Measurements from ENCODE around the gene PGAP3. TPM values are rescaled to one million over a fixed set of nuclear protein-coding genes. Genes with fewer than 3 reads are reported as not detected.
"Not testable (repeated sequence)": the region's sequence is repeated elsewhere in the genome, so short reads cannot be mapped to it uniquely, and the experiment has no call there.

The PGAP3 gene
- total RNA-seq, 2 experiments from 2014 or later: 18.3 to 23.9 TPM

- Mint-ChIP-seq H3K27ac (no peak overlapping the region), H3K27me3 (no peaks in the 10 kb centered on the region), H3K9me3 (no peaks in the 10 kb centered on the region), H3K4me1 (no peaks in the 10 kb centered on the region), H3K4me3 (no peak overlapping the region), H3K36me3 (no peaks in the 10 kb centered on the region)
- ATAC-seq (ENCODE audit: low read depth) (no peak), DNase-seq (no peak)
- POLR2A ChIA-PET: no interaction called here
Observed at GRCh38 chr17:39722965-39723848, 35.4 kb upstream of the PGAP3 start.

- no peak overlapping the region for H3K4me3 Mint-ChIP-seq
Observed at GRCh38 chr17:39722104-39722503, 34.2 kb upstream of the PGAP3 start.

GRCh38 chr17:39719563-39720355 lies 31.9 kb upstream of the PGAP3 start:
- Mint-ChIP-seq H3K9me3 (no peaks in the 10 kb centered on the region), H3K4me1 (no peaks in the 10 kb centered on the region), H3K27me3 (no peaks in the 10 kb centered on the region), H3K27ac (no peak overlapping the region), H3K4me3 (no peak overlapping the region), H3K36me3 (no peaks in the 10 kb centered on the region)
- ATAC-seq (ENCODE audit: low read depth): no peak
- DNase-seq: no peak
- POLR2A ChIA-PET: no interaction called here

More at GRCh38 chr17:39722104-39722503, 34.2 kb upstream of the PGAP3 start:
- H3K36me3 Mint-ChIP-seq: no peaks in the 10 kb centered on the region
- H3K27me3 Mint-ChIP-seq: no peaks in the 10 kb centered on the region
- no peak overlapping the region for H3K27ac Mint-ChIP-seq
- H3K9me3 Mint-ChIP-seq: no peaks in the 10 kb centered on the region
- H3K4me1 Mint-ChIP-seq: no peaks in the 10 kb centered on the region
- POLR2A ChIA-PET: no interaction called here
- DNase-seq (no peak), ATAC-seq (ENCODE audit: low read depth) (no peak)

GRCh38 chr17:39717660-39718059 lies 29.8 kb upstream of the PGAP3 start:
- H3K9me3 Mint-ChIP-seq: no peaks in the 10 kb centered on the region
- no peak for DNase-seq

GRCh38 chr17:39716879-39717536 lies 29.2 kb upstream of the PGAP3 start:
- POLR2A ChIA-PET: no interaction called here
- no peak for ATAC-seq (ENCODE audit: low read depth)
- H3K4me3 Mint-ChIP-seq: no peak overlapping the region
- H3K27ac Mint-ChIP-seq: no peak overlapping the region
- no peaks in the 10 kb centered on the region for H3K9me3 Mint-ChIP-seq
- H3K27me3 Mint-ChIP-seq: no peaks in the 10 kb centered on the region
- H3K36me3 Mint-ChIP-seq: no peaks in the 10 kb centered on the region
- DNase-seq: no peak
- no peaks in the 10 kb centered on the region for H3K4me1 Mint-ChIP-seq

More at GRCh38 chr17:39717660-39718059, 29.8 kb upstream of the PGAP3 start:
- ATAC-seq (ENCODE audit: low read depth): no peak
- Mint-ChIP-seq H3K27me3 (no peaks in the 10 kb centered on the region), H3K4me3 (no peak overlapping the region), H3K27ac (no peak overlapping the region), H3K4me1 (no peaks in the 10 kb centered on the region), H3K36me3 (no peaks in the 10 kb centered on the region)
- POLR2A ChIA-PET: no interaction called here

- DNase-seq: no peak
- Mint-ChIP-seq H3K4me3 (no peak overlapping the region), H3K9me3 (no peaks in the 10 kb centered on the region), H3K27me3 (no peaks in the 10 kb centered on the region), H3K36me3 (no peaks in the 10 kb centered on the region), H3K4me1 (no peaks in the 10 kb centered on the region), H3K27ac (no peak overlapping the region)
- no peak for ATAC-seq (ENCODE audit: low read depth)
- POLR2A ChIA-PET: no interaction called here
Observed at GRCh38 chr17:39716073-39716818, 28.4 kb upstream of the PGAP3 start.

GRCh38 chr17:39715375-39716072 lies 27.7 kb upstream of the PGAP3 start:
- Mint-ChIP-seq H3K9me3 (no peaks in the 10 kb centered on the region), H3K4me1 (no peaks in the 10 kb centered on the region), H3K27ac (no peak overlapping the region), H3K4me3 (no peak overlapping the region), H3K27me3 (no peaks in the 10 kb centered on the region), H3K36me3 (no peaks in the 10 kb centered on the region)
- ATAC-seq (ENCODE audit: low read depth) (no peak), DNase-seq (no peak)
- POLR2A ChIA-PET: no interaction called here

GRCh38 chr17:39714234-39714633 lies 26.4 kb upstream of the PGAP3 start:
- POLR2A ChIA-PET: no interaction called here
- no peak overlapping the region for H3K27ac Mint-ChIP-seq
- no peak for DNase-seq

GRCh38 chr17:39711851-39712250 lies 24.0 kb upstream of the PGAP3 start:
- DNase-seq (no peak), ATAC-seq (ENCODE audit: low read depth) (no peak)
- Mint-ChIP-seq H3K9me3 (no peaks in the 10 kb centered on the region), H3K36me3 (no peaks in the 10 kb centered on the region), H3K27me3 (no peaks in the 10 kb centered on the region), H3K4me3 (no peak overlapping the region), H3K27ac (no peak overlapping the region), H3K4me1 (peaks cover 6% of the 10 kb centered on the region)
- POLR2A ChIA-PET: interaction anchor here (0.6 kb wide), 1 partner anchor 62 kb away, joined by 7 read pairs; no protein-coding TSS in a partner anchor

More at GRCh38 chr17:39714234-39714633, 26.4 kb upstream of the PGAP3 start:
- H3K9me3 Mint-ChIP-seq: no peaks in the 10 kb centered on the region
- no peak overlapping the region for H3K4me3 Mint-ChIP-seq
- no peak for ATAC-seq (ENCODE audit: low read depth)
- H3K4me1 Mint-ChIP-seq: no peaks in the 10 kb centered on the region
- no peaks in the 10 kb centered on the region for H3K27me3 Mint-ChIP-seq
- no peaks in the 10 kb centered on the region for H3K36me3 Mint-ChIP-seq

GRCh38 chr17:39711071-39711470 lies 23.2 kb upstream of the PGAP3 start:
- H3K36me3 Mint-ChIP-seq; DNase-seq; ATAC-seq (ENCODE audit: low read depth); H3K27me3 Mint-ChIP-seq; H3K4me3 Mint-ChIP-seq; H3K4me1 Mint-ChIP-seq; H3K9me3 Mint-ChIP-seq; H3K27ac Mint-ChIP-seq: not testable (repeated sequence)
- POLR2A ChIA-PET: interaction anchor here (0.6 to 1.4 kb wide), 3 partner anchors 19 to 61 kb away, joined by 3 to 7 read pairs (median 3); partner anchors contain the start of genes MIEN1 and PGAP3

GRCh38 chr17:39709998-39710964 lies 22.4 kb upstream of the PGAP3 start:
- ATAC-seq (ENCODE audit: low read depth) (no peak), DNase-seq (no peak)
- Mint-ChIP-seq H3K4me1 (peaks cover 8% of the 10 kb centered on the region), H3K36me3 (no peaks in the 10 kb centered on the region), H3K27ac (no peak overlapping the region), H3K4me3 (no peak overlapping the region), H3K9me3 (no peaks in the 10 kb centered on the region), H3K27me3 (no peaks in the 10 kb centered on the region)
- POLR2A ChIA-PET: interaction anchor here (1.3 to 1.4 kb wide), 2 partner anchors 20 to 22 kb away, joined by 3 read pairs; partner anchors contain the start of genes MIEN1 and PGAP3
